Sciatic nerve (tissue), 2 donors: ENCODE measurements around the gene VSNL1. TPM values are rescaled to one million over a fixed set of nuclear protein-coding genes. Genes with fewer than 3 reads are reported as not detected.

Experiments used
- ATAC-seq: fragments of 200-7000 bp; cut with Tn5 transposase; one replicate; pipeline ENCODE4 v1.9.1; 2020; ENCODE audit warnings: mild to moderate bottlenecking, moderate library complexity
- DNase-seq: peaks from one replicate; pipeline ENCODE4 v3.0.0-alpha.2; 2020; ENCODE audit warnings: low spot score
- intact Hi-C: fragments of 100-400 bp; cut with DNase I; formaldehyde crosslinking; loops from one replicate; pipeline ENCODE4 v1.14.2; 2022
- total RNA-seq: library from RNA; stranded (reverse); fragmentation: NEBNext Ultra II Directional; extraction: Animal tissue kit (Norgen Biotek cat#: 25700); gene quantifications from one replicate; pipeline ENCODE4 v1.2.1, GENCODE V29; 2021
- donor health status: DM: no; HTN: no; CAD: no.
- donor health status: DM: no; HTN: no; CAD: no.

The VSNL1 gene
- total RNA-seq, 1 donor from 2014 or later: 0.67 TPM

DNA sequence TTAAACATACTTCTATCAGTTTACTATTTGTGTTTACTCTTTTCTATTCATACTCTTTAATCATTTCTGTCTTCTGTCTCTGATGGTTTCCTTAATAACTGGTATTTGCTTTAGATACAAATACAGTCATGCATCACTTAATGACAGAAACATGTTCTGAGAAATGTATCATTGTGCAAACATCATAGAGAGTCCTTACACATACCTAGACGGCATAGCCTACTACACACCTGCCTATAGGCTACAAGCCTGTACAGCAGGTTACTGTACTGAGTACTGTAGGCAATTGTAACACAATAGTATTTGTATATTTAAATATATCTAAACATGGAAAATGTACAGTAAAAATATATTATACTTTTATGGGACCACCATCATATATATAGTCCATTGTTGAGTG, 36.3 kb downstream of the VSNL1 start:
- DNase-seq (no peak), ATAC-seq (no peak)
- intact Hi-C loops: no loop called here

DNA sequence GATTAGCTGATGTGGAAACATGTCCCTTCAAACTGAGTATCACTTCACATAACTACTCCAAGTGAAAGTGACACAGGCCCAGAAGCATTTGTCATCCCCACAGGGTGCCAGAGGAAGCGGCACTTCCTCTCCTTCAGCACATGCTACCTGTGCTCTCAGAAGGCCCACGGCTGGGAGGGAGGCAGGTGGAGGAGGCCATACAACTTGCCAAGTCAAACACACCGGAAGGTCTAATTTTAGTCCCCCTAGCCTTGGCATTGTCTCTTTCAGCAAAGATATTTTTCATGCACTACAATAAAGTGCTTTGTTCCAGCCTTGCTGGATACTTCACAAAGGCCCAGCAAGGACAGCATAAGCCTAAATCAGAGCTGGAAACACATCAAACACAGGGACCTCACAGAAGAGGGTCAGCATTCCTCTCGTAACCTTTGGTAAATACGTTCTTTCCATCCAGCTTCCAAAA, 38.0 kb downstream of the VSNL1 start:
- ATAC-seq: peak; percentile 79
- intact Hi-C loops: no loop called here
- no peak for DNase-seq

DNA sequence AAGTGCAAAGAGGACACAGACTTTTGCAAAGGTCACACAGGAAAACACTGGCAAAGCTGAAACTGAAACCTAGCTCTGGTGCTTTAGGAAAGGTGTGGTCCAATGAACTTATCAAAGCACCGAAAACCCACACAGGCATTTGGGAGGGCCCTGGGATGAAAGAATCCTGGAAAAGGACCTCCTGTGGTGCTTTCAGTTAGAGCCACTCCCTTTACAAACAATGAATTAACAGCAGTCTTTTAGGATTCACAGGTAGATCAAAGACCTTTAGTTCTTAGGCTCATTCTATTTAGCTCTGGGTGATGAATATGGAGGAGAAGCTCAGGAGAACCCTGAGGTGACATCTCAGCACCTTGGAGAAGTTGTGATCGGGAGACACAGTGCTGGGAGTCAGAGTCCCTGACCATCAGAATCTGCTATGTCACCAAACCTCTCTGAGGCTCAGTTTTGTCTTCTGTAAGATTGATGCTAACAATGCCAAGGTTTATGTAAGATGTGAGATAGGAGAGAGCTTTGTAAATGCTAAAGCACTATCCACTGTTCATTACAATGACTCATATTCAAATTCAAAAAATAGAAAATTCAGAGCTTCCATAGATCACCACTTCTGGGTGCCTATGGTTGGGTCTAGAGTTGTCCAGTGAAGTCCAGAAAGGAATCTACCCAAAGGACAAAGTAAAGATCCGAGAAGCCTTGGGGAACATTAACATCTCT, 39.3 kb downstream of the VSNL1 start:
- intact Hi-C loops: no loop called here
- no peak for ATAC-seq
- no peak for DNase-seq

DNA sequence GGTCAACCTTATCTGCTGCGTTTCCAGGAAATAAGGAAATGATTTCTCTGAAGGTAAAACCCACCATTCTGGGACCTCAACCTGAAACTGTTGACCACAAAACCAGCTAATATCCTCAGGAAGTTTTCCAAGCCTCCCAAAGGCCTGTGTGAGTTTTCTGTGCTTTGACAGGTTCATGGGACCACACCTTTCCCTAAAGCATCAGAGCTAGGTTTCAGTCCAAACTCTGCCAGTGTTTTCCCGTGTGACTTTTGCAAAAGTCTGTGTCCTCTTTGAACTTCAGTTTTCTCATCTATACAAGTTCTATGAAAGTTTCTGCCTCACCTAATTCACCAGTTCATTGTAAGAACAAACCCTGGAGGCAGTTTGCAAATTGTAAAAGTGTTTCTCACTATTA, 39.8 kb downstream of the VSNL1 start:
- no peak for ATAC-seq
- intact Hi-C loops: no loop called here
- no peak for DNase-seq

DNA sequence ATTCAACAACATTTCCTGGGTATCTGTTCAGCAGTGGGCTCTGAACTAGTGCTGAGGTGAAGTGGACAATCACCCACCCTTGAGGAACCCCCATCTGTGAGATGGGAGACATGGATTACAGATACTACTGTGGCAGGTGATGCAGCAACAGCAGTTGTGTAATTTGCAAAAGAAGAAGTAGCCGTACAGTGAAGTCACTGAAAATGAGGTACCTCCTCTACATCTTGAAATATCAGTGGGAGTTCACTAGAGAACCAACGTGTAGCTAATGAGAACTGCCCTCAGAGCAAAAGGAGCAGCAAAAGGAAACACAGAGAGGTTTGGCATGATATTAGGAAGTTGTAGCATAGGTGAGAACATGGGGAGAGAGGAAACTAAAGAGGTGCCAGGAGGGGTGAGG, 41.3 kb downstream of the VSNL1 start:
- ATAC-seq (no peak), DNase-seq (no peak)
- intact Hi-C loops: no loop called here

DNA sequence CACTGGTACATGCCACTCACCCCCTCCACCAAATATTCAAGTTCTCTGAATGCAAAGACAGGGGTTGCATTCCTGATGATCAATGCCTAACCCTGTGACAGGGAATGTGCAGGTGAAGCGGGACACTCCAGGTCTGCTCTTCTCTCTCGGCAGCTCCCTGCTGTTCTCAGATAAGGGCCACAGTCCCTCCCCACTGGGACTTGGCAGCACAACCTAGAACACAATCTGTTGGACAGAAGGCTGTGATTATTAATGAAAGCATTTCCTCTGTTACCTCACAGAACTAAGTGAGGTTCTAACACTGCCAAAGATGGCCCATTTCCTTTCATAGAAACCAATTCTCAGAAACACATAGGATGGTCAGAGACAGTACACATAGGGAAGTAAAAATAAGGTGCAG, 42.7 kb downstream of the VSNL1 start:
- intact Hi-C loops: no loop called here
- DNase-seq (no peak), ATAC-seq (no peak)

DNA sequence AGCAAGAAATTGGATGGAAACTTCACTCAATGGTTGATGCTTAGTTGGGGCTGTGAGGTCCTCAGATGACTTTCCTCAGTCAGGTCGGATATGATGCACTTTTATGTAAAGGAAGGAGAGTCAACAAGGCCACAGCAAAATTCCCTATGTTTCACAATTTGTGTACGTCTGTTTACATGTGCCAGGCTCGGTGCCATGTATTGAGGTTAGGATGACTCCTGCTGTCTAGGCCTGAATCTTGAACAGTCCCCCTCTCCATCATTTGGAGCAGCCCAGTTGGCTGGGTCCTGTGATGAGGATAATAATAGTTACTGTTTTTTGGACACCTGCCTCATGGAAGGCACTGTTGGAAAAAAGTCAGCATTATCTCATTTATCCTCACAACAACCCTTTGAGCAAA, 43.1 kb downstream of the VSNL1 start:
- DNase-seq (no peak), ATAC-seq (no peak)
- intact Hi-C loops: no loop called here

DNA sequence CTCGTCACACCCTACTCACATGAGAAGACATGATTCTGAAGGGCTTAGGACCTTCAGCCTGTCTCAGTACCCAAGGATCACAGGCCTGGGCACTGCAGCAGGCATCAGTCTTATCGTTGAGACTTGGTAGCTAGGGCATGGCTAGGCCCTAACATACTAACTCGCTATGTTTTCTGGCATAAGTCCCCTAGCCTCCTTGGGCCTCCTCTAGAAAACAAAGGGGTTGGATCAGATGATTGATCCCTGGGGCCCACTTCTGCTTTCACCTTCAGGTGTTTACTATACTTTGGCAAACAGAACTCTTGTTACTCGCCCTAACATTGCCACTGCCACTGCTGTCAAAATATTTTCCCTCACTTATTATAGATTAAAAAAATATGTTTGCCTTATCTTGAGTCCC, 44.2 kb downstream of the VSNL1 start:
- DNase-seq (no peak), ATAC-seq (peak; percentile 24)
- intact Hi-C loops: no loop called here

DNA sequence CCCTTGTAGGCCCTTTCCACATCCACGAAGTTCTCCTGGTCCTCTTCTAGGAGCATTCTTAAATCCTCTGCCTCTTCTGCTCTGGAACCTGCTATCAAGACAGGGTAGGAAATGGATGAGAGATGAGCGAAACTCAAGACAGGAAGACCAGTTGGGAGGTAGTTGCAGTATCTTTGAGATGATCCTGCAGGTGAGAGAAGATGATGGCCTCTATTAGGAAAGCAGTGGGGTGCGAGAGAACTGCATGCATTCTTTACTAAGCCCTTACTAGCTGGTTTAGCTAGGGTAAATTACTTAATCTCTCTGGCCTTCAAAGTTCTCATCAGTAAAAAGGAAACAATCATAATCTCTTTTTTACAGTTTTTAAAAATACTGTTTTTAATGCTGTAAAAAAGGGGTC, 47.0 kb downstream of the VSNL1 start:
- ATAC-seq (no peak), DNase-seq (no peak)
- intact Hi-C loops: no loop called here

DNA sequence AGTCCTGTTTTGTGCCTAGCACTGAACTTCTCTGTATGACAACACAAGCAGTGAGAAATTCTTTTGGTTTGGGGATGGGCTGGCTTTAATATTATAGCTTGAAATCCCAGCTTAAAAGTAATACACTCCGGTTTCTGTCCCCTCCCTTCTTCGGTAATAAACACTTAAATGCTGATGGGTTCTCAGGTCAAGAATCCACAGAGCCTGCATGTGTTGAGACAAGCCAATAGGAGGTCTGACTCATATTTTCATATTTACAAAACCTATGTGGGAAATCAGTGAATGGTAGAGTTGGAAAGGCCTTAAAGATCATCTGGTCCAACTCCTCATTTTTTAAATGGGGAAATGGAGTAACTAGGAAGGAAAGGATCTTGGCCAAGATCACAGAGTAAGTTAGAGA, 47.5 kb downstream of the VSNL1 start:
- no peak for DNase-seq
- intact Hi-C loops: no loop called here
- no peak for ATAC-seq

DNA sequence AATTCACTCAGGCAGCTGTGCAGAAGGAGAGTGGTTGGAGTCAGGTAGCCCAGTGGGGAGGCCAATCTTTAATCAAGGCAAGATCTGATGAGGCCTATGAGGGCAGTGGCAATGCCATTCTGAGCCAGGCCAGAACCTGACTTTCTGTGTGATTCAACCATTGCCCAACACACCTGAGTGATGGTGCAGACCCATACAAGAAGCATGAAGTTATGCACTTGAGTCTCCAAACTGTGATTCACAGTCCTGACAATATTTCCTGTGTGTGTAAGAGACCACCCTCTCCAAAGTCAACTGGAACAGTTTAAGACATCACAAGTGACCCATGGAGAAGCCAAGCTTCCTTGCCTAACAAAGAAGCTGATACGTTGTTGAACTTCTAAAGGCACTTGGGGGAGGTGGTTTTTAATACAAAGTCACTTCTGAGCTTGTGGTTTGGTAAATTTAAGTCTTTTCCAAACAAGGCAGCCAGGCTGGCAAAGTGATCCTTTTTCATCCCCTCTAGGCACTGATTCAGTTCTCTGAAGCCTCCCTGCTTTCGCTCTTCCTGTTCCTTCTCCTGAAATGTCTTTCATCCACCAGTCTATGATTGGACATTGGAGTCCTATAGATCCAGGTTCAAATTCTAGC, 49.0 kb downstream of the VSNL1 start:
- DNase-seq (no peak), ATAC-seq (no peak)
- intact Hi-C loops: no loop called here

DNA sequence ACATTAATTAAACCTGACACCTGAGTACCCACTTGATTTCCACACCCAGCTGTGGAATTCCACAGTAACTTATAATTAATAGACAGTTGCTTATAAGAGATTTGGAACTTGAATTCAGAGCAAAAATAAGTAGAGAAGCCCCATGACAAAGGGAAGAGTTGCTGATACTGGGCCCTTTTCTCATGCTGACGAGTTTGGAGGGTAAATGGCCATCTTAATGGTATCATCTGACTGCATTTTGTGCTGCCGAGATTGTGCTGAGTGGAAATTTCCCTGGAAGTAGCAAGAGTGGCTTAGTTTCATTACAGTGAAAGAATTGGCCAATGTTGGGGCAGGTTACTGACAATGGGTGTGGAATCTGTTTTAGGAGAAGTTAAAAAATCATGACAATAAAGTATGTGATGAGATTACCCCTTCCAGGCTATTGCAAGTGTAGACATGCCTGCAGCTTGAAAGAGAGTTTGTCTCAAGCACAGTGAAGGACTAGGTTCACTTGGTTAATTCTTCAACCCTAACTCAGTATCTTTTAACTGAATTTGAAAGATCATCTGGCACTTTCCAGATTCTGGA, 49.9 kb downstream of the VSNL1 start:
- ATAC-seq: no peak
- intact Hi-C loops: no loop called here

DNA sequence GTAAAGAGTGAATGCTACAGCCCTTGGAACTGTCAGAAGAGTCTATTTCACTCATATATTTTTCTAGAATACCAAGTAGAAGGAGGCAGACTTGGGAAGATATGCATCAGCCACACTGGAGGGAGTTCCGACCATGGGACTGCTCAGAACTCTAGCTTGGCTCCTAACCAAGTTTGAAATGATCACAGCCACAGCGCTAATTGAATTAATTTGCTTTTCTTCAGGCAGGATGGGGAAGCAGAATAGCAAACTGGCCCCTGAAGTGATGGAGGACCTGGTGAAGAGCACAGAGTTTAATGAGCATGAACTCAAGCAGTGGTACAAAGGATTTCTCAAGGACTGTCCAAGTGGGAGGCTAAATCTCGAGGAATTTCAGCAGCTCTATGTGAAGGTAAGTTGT, 51.4 kb downstream of the VSNL1 start:
- intact Hi-C loops: no loop called here
- no peak for ATAC-seq
- DNase-seq: no peak

More for the DNA sequence above, 49.9 kb downstream of the VSNL1 start:
- no peak for DNase-seq

DNA sequence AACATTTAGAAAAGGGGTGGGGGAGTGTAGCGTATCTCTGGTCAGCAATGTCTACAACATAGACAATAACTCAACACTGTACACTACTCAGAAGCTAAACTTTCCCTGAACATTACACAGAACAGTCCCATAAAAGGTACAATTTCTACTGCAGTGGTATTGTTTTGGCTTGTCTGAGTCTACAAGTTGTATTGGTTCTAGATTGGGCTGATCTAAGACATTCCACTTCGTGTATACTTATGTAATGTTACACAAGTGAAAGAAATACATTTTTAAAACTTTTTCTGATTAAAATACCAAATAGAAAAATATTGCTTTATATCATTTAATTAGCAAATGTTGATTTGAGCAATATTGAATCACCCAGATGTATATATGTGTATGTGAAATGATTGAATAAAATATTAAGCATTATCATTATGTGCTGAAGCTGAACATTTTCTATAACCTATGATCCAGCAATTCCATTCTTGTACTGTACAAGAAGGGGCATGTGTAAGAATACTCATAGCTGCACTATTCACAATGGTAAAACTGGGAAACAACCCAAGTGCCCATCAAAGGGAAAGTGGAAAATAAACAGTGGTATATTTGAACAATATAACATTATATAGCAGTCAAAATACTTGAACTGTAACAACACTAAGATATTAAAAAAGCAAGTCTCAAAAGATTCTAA, 52.4 kb downstream of the VSNL1 start:
- ATAC-seq (no peak), DNase-seq (no peak)
- intact Hi-C loops: no loop called here

DNA sequence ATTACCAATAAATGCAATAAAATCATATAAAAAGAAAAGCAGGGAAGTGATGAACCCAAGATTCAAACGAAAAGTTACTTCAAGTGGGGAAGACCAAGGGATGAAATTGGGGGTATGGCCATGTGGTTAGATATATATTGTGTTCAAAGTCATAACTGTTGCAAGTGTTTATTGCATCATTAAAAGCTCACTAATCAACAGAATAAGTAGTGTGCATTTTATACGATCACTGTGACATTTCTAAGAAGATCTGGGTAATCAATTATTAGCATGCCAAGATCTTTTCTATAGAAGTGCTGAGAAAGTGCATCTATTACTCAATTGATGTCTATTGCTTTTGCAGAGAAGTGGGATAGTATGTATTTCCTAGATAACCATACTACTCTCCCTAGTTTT, 52.9 kb downstream of the VSNL1 start:
- ATAC-seq (no peak), DNase-seq (no peak)
- intact Hi-C loops: no loop called here

DNA sequence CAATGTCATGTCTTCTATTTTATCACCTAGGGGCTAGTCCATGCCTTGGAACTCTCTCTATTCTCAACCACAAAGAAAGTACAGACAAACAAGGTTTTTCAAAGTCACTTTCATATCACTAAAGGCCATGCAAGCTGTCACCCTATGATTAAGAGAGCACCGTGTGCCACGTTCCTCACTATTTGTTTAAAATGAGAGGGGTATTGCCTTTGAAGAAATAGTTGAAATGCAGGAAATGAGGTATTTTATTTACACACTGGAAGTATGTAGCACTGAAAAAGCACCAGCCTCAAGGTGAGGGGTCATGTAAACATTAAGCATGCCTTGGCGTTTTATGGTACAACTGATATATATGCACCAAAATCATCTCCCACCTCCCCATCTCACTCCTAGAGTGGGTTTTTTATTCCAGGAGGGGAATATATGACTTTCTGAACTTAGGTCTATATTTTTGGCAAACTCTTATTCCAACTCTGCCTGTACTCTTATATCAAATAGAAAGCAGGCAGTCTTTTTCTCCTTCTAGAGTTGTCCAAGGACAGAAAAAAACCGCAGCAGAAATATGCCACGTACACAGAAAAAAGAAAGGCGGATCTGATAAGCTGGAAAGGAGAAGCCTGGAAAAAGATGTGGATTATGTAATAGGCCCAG, 53.5 kb downstream of the VSNL1 start:
- intact Hi-C loops: no loop called here
- ATAC-seq: peak; percentile 76

DNA sequence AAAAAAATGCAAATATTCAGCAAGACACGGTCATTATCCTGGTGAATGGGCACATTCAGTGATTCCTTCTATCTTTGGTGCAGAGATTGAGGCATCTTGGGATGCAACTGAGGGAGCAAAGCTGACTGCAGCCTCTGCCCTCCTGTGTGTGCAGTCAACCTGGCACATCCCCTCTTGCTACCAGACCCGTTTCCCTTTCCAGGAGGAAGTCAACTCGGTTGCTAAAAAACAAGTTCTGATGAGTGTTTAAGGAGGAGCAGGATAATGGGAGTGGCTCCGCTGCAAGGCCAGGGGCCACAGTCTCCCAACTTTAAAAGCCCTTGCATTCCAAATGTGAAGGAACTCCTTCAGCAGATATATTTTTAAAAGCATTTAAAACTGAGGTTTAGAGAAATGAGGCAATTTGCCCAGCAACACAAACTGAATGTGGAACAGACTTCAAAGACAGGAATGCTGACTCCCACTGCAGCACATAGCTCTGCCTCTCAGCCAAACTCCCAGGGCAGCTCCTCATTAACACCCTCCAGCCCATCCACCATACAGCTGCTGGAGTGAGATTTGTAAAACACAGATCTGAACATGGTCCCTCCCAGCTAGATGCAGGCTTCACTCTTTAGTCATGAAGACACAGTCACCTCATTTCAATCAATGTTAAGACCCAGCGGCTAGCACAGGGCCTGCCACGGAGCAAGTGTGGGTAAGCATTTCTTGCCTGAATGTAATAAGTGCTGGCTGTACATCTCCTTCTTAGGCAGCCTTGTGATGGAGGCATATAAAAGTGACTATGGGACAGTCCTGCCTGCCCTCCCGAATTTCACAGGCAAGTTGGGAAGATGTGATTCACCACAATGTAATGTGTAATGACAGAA, 54.3 kb downstream of the VSNL1 start:
- intact Hi-C loops: no loop called here
- ATAC-seq: peak; percentile 67
- DNase-seq: no peak

More for the DNA sequence above, 53.5 kb downstream of the VSNL1 start:
- DNase-seq: no peak

DNA sequence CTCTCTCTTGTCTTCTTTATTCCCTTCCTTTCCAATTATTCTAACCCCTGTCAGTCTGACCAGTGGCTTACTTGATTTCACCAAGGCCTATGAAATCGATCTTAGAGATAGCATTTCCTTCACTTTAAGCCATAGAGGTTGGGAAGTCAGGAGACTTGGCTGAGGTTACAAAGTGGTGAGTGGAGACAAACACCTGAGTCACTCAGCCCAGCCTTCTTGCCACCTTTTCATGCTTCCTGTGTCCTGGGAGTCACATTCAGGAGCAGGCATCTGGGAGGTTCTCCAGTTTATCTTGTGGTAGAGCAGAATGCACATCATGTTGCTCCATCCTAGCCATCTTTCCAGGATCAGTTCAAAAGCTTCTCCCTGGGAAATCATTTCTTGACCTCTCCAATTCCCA, 59.1 kb downstream of the VSNL1 start:
- ATAC-seq: no peak
- intact Hi-C loops: no loop called here

More for the DNA sequence above, 59.1 kb downstream of the VSNL1 start:
- no peak for DNase-seq
